Activated CD8-positive, alpha-beta memory T cell treated with anti-CD3 and anti-CD28 coated beads, Interleukin-2, amount 50 U/mL, for 4 hours (primary cell): ENCODE results near the gene NR2F1-AS1.

Source experiments
- DNase-seq: peaks from one replicate; pipeline ENCODE4 v3.0.0-alpha.2; 2020

Gene NR2F1-AS1

GRCh38 chr5:93378073-93378472, 202.9 kb downstream of the NR2F1-AS1 start:
- DNase-seq, result no peak

GRCh38 chr5:93371893-93372292, 209.1 kb downstream of the NR2F1-AS1 start:
- no peak for DNase-seq

- DNase-seq, result no peak
Observed at GRCh38 chr5:93364378-93364777, 216.6 kb downstream of the NR2F1-AS1 start.

- no peak for DNase-seq
Observed at GRCh38 chr5:93360436-93361088, 220.5 kb downstream of the NR2F1-AS1 start.

- DNase-seq, result no peak
Observed at GRCh38 chr5:93359960-93360305, 221.1 kb downstream of the NR2F1-AS1 start.
